Muscle of leg (tissue), 16 donors: ENCODE results near the gene PPP2R1B. TPM values are rescaled to one million over a fixed set of nuclear protein-coding genes. Genes with fewer than 3 reads are reported as not detected.
A peak's percentile ranks its signal among the peaks of the same experiment; 100 is the strongest.

Experiments used
- DNase-seq: peaks from one replicate; pipeline ENCODE4 v3.0.0; 2013
- H3K27ac ChIP-seq: one replicate; pipeline ENCODE4 v1.5.1; 2013; ENCODE audit warnings: mild to moderate bottlenecking, low read length, control low read depth
- H3K27me3 ChIP-seq: one replicate; pipeline ENCODE4 v1.6.1; 2013; ENCODE audit warnings: low read length; ENCODE audit not compliant: control insufficient read depth, insufficient read depth
- H3K36me3 ChIP-seq: one replicate; pipeline ENCODE4 v1.6.1; 2013; ENCODE audit warnings: low read length; ENCODE audit not compliant: control insufficient read depth, insufficient read depth
- H3K4me1 ChIP-seq: one replicate; pipeline ENCODE4 v1.6.1; 2013; ENCODE audit warnings: low read length; ENCODE audit not compliant: control insufficient read depth, insufficient read depth
- H3K4me3 ChIP-seq: one replicate; pipeline ENCODE4 v1.5.1; 2013; ENCODE audit warnings: low read length, control low read depth
- H3K9me3 ChIP-seq: replicated peaks from 2 replicates; pipeline ENCODE4 v1.6.1; 2013; ENCODE audit warnings: low read depth, low read length; ENCODE audit not compliant: control insufficient read depth
- WGBS: methylation state at CpG from one replicate; pipeline ENCODE4 v1.1.5; 2013; ENCODE audit warnings: missing lambda C conversion rate; ENCODE audit not compliant: insufficient coverage; 5-methylcytosine and 5-hydroxymethylcytosine counted together
- long read RNA-seq, 11 donors: transcript quantifications; one replicate each; lab custom pipeline, GENCODE V29; 2026
- polyA plus RNA-seq, 8 donors: library from polyadenylated mRNA; unstranded; fragments of 120-200 nt; gene quantifications; one replicate each; pipeline versions ENCODE4 v1.2.1 to v1.2.3, GENCODE V29; 2013; ENCODE audit warnings: inconsistent platforms in 1 of 8, low replicate concordance in 1 of 8; ENCODE audit not compliant: insufficient read length in 8 of 8, insufficient read depth in 1 of 8
- total RNA-seq: library from RNA; stranded (reverse); fragments of 120-200 nt; gene quantifications from one replicate; pipeline ENCODE4 v1.2.4, GENCODE V29; 2013

Gene PPP2R1B
- total RNA-seq: 10.1 TPM
- polyA plus RNA-seq: 10 to 100 TPM in 5 of 8 donors, 1 to 10 TPM in 3; 8.7 to 15.3 (median 10.9) TPM
- long read RNA-seq, donor 1, partial matches to known transcripts: 30 of 30 reads
- long read RNA-seq, donor 1, other reads (novel, unspliced or antisense): 0 of 30 reads
- long read RNA-seq, donor 2: 0 reads
- long read RNA-seq, donor 3, full-length matches to known transcripts: 1 of 1 reads
- long read RNA-seq, donor 3, partial matches to known transcripts: 0 of 1 reads
- long read RNA-seq, donor 3, other reads (novel, unspliced or antisense): 0 of 1 reads
- long read RNA-seq, donor 4, partial matches to known transcripts: 15 of 15 reads
- long read RNA-seq, donor 4, other reads (novel, unspliced or antisense): 0 of 15 reads
- long read RNA-seq, donor 5, full-length matches to known transcripts: 1 of 53 reads
- long read RNA-seq, donor 5, partial matches to known transcripts: 52 of 53 reads
- long read RNA-seq, donor 5, other reads (novel, unspliced or antisense): 0 of 53 reads
- long read RNA-seq, donor 6, full-length matches to known transcripts: 3 of 3 reads
- long read RNA-seq, donor 6, partial matches to known transcripts: 0 of 3 reads
- long read RNA-seq, donor 6, other reads (novel, unspliced or antisense): 0 of 3 reads
- long read RNA-seq, donor 7, full-length matches to known transcripts: 1 of 54 reads
- long read RNA-seq, donor 7, partial matches to known transcripts: 53 of 54 reads
- long read RNA-seq, donor 7, other reads (novel, unspliced or antisense): 0 of 54 reads
- long read RNA-seq, donor 8, full-length matches to known transcripts: 3 of 48 reads
- long read RNA-seq, donor 8, partial matches to known transcripts: 45 of 48 reads
- long read RNA-seq, donor 8, other reads (novel, unspliced or antisense): 0 of 48 reads
- long read RNA-seq, donor 9, full-length matches to known transcripts: 1 of 1 reads
- long read RNA-seq, donor 9, partial matches to known transcripts: 0 of 1 reads
- long read RNA-seq, donor 9, other reads (novel, unspliced or antisense): 0 of 1 reads
- long read RNA-seq, donor 10, full-length matches to known transcripts: 1 of 1 reads
- long read RNA-seq, donor 10, partial matches to known transcripts: 0 of 1 reads
- long read RNA-seq, donor 10, other reads (novel, unspliced or antisense): 0 of 1 reads
- long read RNA-seq, donor 11, full-length matches to known transcripts: 2 of 2 reads
- long read RNA-seq, donor 11, partial matches to known transcripts: 0 of 2 reads
- long read RNA-seq, donor 11, other reads (novel, unspliced or antisense): 0 of 2 reads

DNA sequence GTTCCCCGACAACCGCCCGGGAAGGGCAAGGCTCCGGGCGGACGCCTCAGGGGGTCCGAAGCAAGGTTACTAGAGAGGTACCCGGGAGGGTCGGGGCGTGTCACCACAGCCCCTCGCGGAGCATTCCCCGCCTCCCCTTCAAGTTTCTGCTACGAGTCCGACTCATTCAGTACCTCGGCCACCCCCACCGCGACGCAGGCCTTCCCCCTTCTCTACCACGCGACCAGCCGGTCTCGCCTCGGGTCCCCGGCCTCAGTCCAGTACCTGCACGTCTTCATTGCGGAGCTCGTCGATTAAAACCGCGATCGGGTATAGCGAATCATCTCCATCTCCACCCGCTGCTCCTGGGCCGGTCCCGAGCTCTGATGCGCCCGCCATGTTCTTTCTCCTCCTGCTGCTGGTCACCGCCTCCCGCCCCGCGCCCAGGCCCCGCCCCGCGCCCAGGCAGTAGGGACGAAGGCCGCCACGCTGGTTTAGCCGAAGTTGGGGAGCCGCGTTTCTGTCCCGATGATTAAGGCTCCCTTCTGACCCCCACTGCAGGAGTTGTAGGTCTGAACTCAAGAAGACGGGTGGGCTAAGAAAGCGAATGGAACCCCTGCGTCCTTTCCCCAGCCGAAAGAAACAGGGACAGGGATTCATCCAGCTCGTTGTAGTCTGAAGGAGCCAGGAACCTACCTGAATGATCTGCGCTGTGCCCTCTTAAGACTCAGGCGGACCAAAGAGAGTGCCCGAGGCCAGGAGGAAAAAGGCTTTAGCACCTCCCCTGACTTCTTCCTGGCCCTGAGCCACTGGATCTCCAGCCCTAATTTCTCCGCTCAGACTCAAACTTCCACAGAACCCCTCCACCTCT lies at the start of gene PPP2R1B:
TSS of gene PPP2R1B (minus strand) at position 406 of the 850 bp plus-strand sequence. CDS start at position 378, 28 bp downstream.
- H3K27me3 ChIP-seq: no peaks in the 10 kb centered on the region
- H3K9me3 ChIP-seq: no peaks in the 10 kb centered on the region
- 0% methylated on average over 57 of the region's 61 CpGs for WGBS
- peak within 1 kb of the TSS; percentile 95 for H3K4me3 ChIP-seq
- peak; percentile 86 for DNase-seq
- H3K27ac ChIP-seq: peak within 1 kb of the TSS; percentile 95
- H3K36me3 ChIP-seq: peaks cover 24% of the 10 kb centered on the region
- H3K4me1 ChIP-seq: peaks cover 9% of the 10 kb centered on the region

DNA sequence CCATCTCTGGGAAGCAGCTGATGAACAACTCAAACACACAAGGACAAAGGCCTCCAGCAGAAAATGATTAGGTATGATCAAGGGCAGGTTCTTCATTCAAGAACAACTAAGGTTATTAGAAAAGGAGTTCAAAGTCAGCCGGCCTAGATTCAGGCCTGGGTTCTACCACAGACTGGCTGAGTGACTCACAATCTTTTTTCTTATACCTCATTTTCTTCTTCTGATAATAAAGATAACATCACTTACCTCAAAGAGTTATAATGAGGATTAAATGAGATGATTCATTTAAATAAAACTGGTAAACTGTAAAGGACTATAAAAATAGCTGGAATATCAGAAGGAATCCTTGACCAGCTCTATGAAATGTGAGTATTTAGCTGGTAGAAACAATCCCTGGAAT lies 49.3 kb upstream of the PPP2R1B start:
- H3K27me3 ChIP-seq: no peaks in the 10 kb centered on the region
- H3K4me3 ChIP-seq: no peak overlapping the region
- no CpG with 5 or more reads among the region's 1 CpG for WGBS
- DNase-seq: no peak
- H3K4me1 ChIP-seq: peaks cover 8% of the 10 kb centered on the region
- no peak overlapping the region for H3K27ac ChIP-seq
- H3K36me3 ChIP-seq: peaks cover 13% of the 10 kb centered on the region
- no peaks in the 10 kb centered on the region for H3K9me3 ChIP-seq

DNA sequence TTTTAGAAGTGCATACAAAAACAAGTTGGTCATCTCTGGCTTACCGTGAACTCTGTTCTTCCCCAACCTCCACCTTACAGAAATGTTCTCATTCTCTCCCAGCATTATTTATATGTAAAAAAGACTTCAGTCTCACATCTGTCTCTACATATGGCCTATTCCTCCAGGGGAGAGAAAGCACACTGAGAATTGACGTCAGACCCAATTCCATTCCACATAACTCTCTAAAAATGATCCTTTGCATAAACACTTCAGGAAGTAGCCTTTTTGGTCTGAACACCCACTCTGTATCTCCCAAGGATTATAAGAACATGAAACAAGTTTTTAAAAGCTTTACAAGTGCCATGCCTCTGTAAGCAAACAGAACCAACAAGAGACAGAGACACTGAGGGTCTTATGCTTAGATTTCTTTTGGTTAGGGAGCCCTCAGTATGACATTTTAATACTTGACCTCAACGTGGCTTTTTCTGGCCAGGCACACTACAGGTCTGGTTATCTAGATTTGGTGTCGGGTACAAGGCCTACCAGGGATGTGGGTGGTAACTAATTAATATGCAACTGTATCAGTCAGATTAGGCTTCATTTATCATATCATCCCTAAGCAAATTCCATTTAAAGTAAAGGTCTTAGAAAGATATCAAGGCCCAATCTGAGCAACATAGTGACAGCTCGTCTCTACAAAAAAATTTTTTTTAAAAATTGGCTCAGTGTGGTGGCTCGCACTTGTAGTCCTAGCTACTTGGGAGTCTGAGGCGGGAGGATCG lies 48.5 kb upstream of the PPP2R1B start:
- no peaks in the 10 kb centered on the region for H3K9me3 ChIP-seq
- H3K4me3 ChIP-seq: no peak overlapping the region
- H3K36me3 ChIP-seq: peaks cover 15% of the 10 kb centered on the region
- DNase-seq: peak; percentile 76
- WGBS: 97% methylated on average over 4 of the region's 8 CpGs
- peak overlapping the region; percentile 20 for H3K27ac ChIP-seq
- H3K4me1 ChIP-seq: peaks cover 5% of the 10 kb centered on the region
- no peaks in the 10 kb centered on the region for H3K27me3 ChIP-seq

DNA sequence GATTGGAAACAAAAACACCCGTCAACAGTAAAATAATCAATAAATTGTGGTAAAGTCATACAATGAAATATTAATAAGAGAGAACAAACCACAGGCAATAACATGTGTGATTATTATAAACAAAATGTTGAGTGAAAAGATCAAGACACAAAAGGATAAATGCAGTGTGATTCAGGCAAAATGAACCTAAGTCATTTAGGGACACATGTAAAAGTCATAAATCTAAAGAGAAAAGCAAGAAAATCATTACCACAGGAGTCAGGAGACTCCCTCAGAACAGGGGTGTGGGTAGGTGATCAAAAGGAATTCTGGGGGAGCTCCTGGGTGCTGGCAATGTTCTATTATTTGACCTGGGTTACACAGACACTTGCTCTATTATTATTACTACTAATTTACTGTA lies 47.9 kb upstream of the PPP2R1B start:
- WGBS: no CpG with 5 or more reads among the region's 1 CpG
- Histone ChIP-seq H3K27ac (no peak overlapping the region), H3K27me3 (no peaks in the 10 kb centered on the region), H3K36me3 (peaks cover 20% of the 10 kb centered on the region), H3K4me1 (peaks cover 2% of the 10 kb centered on the region), H3K4me3 (no peak overlapping the region), H3K9me3 (no peaks in the 10 kb centered on the region)
- DNase-seq: no peak

DNA sequence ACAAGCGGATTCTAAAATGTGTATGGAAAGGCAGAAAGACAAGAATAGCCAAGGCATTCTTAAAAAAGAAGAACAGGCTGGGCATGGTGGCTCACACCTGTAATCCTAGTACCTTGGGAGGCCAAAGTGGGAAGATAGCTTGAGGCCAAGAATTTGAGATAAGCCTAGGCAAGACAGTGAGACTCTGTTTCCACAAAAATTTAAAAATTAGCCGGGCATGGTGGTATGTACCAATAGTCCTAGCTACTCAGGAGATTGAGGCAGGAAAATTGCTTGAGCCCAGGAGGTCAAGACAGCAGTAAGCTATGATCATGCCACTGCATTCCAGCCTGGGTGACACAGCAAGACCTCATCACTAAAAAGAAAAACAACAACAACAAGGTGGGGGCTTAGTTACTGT lies 46.0 kb upstream of the PPP2R1B start:
- 100% methylated on average over 1 of the region's 2 CpGs for WGBS
- Histone ChIP-seq H3K27ac (no peak overlapping the region), H3K4me1 (no peaks in the 10 kb centered on the region), H3K4me3 (no peak overlapping the region), H3K36me3 (peaks cover 29% of the 10 kb centered on the region), H3K9me3 (no peaks in the 10 kb centered on the region), H3K27me3 (no peaks in the 10 kb centered on the region)
- DNase-seq: no peak

DNA sequence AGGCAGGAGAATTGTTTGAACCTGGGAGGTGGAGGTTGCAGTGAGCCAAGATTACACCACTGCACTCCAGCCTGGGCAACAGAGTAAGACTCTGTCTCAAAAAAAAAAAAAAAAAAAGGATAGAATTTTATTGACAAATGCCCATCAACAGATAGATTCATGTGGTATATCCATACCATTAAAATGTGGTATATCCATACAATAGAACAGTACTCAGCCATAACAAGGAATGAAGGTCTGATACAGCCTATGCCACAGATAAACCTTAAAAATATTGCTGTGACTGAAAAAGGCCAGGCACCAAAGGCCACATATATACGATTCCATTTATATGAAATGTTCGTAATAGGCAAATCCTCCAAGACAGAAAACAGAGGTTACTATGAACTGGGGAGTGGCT lies 45.3 kb upstream of the PPP2R1B start:
- no peaks in the 10 kb centered on the region for H3K27me3 ChIP-seq
- H3K4me1 ChIP-seq: no peaks in the 10 kb centered on the region
- H3K36me3 ChIP-seq: peaks cover 30% of the 10 kb centered on the region
- no peak overlapping the region for H3K4me3 ChIP-seq
- no peak for DNase-seq
- H3K27ac ChIP-seq: no peak overlapping the region
- 100% methylated on average over 1 of the region's 2 CpGs for WGBS
- H3K9me3 ChIP-seq: no peaks in the 10 kb centered on the region

DNA sequence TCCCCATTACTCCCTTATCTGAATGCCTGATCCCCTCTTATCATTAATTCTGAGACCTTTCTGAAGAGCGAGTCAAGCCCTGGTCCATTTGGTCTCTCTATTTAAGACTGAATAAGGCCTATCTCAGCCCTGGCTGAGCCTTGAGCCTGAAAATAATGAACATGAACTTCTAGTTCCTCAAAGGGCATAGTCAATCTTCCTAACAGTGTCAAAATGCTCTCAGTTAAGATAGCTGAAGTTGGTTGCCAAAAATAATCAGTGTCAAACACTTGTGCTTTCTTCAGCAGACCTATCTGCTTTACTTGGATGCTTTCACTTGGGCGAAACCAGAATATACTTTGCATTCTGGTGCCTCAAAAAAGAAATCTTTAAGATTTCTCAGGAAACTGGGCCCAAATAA lies 42.6 kb upstream of the PPP2R1B start:
- WGBS: 100% methylated on average over 1 of the region's 2 CpGs
- Histone ChIP-seq H3K36me3 (peaks cover 42% of the 10 kb centered on the region), H3K27ac (no peak overlapping the region), H3K4me1 (no peaks in the 10 kb centered on the region), H3K9me3 (no peaks in the 10 kb centered on the region), H3K27me3 (no peaks in the 10 kb centered on the region), H3K4me3 (no peak overlapping the region)
- DNase-seq: no peak

DNA sequence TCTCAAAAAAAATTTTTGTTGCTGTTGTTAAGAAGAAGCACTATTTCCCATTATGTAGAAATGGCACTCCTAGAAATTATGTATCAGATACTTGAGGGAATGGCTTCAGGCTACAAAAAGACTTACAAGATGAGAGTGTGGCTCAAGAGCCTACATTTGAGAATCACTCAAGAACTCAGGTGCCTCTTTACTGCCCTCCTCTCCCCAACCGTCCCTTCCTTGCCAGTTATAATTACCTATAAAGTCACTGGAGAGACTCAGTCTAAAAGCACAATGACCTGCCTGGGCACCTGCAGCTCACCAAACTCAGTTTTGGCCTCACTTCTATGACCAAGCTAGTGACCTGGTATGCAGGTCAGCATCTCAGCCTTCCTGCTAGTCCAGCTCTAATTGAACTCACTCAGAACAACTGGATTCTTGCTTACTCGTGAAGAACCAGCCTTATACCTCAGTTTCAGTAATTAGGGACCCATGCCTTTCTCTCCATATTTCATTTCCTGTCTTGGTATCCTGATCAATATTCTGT lies 41.9 kb upstream of the PPP2R1B start:
- Histone ChIP-seq H3K4me1 (no peaks in the 10 kb centered on the region), H3K9me3 (no peaks in the 10 kb centered on the region), H3K36me3 (peaks cover 46% of the 10 kb centered on the region), H3K27me3 (no peaks in the 10 kb centered on the region), H3K27ac (no peak overlapping the region), H3K4me3 (no peak overlapping the region)
- 94% methylated on average over 2 of the region's 2 CpGs for WGBS
- DNase-seq: no peak
